ENCODE results near the gene WNK2.

Gene WNK2

DNA sequence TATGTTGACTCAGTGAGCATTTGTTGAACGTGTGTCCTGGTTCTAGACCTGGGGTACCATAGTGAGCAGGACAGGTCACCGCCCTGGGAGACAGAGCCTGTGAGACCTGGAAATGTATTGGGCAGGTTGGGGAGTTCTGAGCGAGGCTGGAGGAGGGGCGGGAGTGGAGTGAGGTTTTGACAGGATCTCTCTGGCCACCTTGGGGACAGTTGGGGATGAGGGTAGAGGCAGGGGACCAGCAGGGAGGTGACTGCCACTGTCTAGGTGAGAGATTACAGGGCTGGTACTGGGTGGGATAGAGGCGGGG, 7.4 kb downstream of the WNK2 start:
- H3K4me3 ChIP-seq (ENCODE audit: low read length): no peak overlapping the region
- TF ChIP-seq, protein P1, sequence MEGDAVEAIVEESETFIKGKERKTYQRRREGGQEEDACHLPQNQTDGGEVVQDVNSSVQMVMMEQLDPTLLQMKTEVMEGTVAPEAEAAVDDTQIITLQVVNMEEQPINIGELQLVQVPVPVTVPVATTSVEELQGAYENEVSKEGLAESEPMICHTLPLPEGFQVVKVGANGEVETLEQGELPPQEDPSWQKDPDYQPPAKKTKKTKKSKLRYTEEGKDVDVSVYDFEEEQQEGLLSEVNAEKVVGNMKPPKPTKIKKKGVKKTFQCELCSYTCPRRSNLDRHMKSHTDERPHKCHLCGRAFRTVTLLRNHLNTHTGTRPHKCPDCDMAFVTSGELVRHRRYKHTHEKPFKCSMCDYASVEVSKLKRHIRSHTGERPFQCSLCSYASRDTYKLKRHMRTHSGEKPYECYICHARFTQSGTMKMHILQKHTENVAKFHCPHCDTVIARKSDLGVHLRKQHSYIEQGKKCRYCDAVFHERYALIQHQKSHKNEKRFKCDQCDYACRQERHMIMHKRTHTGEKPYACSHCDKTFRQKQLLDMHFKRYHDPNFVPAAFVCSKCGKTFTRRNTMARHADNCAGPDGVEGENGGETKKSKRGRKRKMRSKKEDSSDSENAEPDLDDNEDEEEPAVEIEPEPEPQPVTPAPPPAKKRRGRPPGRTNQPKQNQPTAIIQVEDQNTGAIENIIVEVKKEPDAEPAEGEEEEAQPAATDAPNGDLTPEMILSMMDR (conservative IDR thresholded peaks at IDR 0.05; ENCODE audit: low read depth, low read length): no peak
- DNase-seq (ENCODE audit: low read depth): no peak

DNA sequence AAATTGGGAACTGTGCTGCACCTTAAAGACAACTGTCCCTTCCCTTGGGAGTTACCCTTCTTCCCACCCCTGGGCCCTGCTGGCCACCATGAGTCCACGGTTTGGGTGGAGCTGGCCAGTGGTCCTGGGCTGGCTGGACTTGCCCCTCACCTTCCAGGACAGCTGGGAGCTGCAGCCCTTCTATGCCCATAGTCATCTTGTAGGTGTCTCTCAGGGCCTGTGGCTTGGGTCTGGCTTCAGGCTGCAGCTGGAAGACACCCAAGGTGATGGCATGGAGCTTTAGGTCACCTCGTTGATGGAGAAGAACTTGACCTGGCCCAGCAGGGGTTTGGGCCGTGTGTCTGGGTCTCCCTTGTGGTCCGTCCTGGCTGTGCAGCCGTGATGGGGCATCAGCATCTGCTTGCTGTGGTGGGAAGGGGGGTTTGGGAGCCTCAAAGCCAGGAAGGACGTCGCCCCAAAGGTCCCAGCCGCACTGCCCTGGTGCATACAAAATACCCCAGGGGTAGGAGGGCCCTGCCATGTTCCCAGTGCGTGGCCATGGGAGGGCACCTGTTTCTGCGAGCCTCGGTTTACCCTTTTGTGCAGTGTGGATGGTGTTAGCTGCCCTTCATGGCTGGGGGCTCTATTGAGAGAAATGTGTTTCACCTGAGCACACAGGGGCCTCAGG, 8.9 kb downstream of the WNK2 start:
- no peak for DNase-seq (ENCODE audit: low read depth)
- H3K4me3 ChIP-seq (ENCODE audit: low read length): no peak overlapping the region
- TF ChIP-seq, protein P1 (conservative IDR thresholded peaks at IDR 0.05; ENCODE audit: low read depth, low read length): no peak

DNA sequence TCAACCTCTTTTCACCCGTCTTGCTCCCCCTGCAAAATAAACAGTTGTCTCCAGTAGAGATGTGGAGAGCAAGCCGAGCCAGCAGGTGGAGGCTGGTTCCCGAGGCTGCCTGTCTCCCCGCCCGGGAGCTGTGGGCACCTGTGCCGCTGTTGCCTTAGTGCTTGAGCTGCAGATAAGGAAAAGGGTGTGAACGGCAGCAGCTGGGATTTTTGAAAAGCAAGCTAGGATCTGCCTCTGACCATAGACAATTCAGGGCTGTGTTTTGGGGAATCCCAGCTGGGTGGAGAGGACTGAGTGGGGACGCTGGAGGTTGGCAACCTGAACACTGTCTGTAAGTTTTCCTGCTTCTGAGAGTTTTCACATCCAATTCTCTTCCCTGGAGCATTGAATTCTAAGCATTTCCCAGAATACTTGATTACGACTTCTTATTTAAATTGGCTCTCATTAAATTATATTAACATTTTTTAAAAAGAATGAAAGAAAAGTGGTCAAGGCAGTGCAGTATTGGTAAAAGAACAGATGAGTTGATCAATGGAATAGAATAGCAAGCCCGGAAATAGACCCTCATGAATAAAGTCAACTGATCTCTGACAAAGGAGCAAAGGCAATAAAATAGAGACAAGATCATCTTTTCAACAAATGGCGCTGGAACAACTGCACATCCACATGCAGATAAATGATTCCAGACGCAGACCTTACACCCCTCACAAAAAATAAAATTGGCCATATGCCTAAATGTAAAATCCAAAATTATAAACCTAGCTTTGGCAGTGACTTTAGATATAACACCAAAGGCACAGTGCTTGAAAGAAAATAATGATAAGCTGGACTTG, 9.7 kb downstream of the WNK2 start:
- TF ChIP-seq, protein P1 (conservative IDR thresholded peaks at IDR 0.05; ENCODE audit: low read depth, low read length): no peak
- H3K4me3 ChIP-seq (ENCODE audit: low read length): no peak overlapping the region
- DNase-seq (ENCODE audit: low read depth): no peak

DNA sequence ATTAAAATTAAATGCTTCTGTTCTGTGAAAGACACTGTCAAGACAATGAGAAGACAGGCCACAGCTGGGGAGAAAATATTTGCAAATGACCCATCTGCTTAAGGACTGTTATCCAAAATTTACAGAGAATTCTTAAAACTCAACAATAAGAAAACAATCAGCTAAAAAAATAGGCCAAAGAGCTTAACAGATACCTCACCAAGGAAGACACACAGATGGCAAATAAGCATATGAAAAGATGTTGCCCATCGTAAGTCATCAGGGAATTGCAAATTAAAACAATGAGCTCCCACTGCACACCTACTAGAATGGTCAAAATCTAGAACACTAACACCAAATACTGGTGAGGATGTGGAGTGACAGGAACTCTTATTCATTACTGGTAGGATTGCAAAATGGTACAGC, 10.3 kb downstream of the WNK2 start:
- TF ChIP-seq, protein P1 (conservative IDR thresholded peaks at IDR 0.05; ENCODE audit: low read depth, low read length): no peak
- no peak overlapping the region for H3K4me3 ChIP-seq (ENCODE audit: low read length)
- DNase-seq (ENCODE audit: low read depth): no peak

DNA sequence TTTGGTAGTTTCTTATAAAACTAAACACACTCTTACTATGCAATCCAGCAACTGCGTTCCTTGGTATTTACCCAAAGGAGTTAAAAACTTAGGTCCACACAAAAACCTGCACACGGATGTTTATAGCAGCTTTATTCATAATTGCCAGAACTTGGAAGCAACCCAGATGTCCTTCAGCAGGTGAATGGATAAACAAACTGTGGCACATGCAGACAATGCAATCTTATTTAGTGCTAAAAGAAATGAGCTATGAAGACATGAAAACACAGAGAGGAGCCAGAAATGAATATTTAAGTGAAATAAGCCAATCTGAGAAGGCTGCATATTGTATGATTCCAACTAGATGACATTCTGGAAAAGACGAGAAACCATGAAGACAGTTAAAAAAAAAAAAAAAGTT, 10.7 kb downstream of the WNK2 start:
- TF ChIP-seq, protein P1 (conservative IDR thresholded peaks at IDR 0.05; ENCODE audit: low read depth, low read length): no peak
- H3K4me3 ChIP-seq (ENCODE audit: low read length): no peak overlapping the region
- DNase-seq (ENCODE audit: low read depth): no peak

DNA sequence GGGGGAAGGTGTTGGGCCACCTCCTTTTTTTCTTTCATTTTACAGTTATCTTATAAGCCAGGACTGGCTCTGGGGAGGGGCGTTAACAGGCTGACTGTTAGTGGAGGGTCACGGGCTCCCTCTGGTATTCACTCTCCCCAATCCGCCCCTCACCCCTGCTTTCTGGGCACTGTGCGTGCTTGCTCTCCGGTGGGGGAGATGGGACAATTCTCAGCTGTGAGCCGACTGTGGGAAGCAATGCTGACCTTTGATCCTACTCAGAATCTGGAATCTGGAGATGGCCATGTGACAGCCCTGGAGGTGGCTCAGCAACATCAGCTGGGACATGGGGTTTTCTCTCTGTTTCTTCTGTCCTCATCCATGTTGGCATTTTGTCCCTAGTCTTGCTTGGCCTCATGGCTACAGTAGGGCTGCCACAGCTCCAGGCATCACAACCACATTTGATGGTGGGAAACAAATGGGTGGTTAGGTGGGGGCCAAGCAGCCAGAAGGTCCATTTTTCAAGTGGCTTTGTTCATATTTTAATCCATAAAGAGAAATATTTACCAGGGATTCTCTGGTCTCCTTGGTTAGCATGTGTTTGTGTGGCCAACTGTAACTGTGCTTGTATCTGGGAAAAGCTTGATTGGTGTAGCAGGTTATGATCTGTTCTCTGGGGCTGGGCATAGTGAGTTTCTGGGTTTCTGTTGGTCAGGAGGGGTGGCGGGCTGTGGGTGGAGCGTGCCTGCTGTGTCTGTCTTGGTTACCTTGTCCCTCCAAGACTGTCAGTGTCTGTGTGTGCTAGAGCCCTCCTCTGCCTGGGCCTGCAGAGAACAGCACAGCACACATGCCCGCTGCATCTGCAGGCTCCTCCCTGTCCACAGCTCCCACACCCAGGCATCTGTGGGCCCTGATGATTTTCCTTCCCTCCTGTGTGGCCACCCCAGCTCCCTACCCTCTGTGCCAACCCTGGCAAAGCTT, 12.4 kb downstream of the WNK2 start:
- no peak for DNase-seq (ENCODE audit: low read depth)
- H3K4me3 ChIP-seq (ENCODE audit: low read length): no peak overlapping the region
- TF ChIP-seq, protein P1 (conservative IDR thresholded peaks at IDR 0.05; ENCODE audit: low read depth, low read length): no peak

Data from retinal pigment epithelial cell (primary cell).